ENCODE measurements around the gene GRM8.
"Not testable (repeated sequence)": the region's sequence is repeated elsewhere in the genome, so short reads cannot be mapped to it uniquely, and the experiment has no call there.

Gene GRM8

DNA sequence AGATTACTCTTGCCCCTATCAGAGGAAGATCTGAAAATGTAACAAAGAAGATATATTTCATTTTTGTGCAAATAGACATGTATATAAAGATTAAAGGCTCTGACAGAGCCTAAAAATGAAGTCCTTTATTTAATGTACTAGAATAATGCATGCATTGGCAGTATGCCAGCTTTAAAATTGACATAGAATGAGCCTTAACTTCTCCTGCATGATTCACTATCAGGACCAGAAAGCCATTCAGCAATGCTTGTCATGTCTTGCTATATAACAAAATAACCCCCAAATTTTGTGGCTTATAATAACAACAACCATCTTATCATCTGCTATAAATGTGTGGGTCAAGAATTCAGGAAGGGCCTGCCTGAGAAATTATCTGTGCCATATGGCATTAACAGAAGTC, 411.9 kb downstream of the GRM8 start:
- TF ChIP-seq, protein P1, sequence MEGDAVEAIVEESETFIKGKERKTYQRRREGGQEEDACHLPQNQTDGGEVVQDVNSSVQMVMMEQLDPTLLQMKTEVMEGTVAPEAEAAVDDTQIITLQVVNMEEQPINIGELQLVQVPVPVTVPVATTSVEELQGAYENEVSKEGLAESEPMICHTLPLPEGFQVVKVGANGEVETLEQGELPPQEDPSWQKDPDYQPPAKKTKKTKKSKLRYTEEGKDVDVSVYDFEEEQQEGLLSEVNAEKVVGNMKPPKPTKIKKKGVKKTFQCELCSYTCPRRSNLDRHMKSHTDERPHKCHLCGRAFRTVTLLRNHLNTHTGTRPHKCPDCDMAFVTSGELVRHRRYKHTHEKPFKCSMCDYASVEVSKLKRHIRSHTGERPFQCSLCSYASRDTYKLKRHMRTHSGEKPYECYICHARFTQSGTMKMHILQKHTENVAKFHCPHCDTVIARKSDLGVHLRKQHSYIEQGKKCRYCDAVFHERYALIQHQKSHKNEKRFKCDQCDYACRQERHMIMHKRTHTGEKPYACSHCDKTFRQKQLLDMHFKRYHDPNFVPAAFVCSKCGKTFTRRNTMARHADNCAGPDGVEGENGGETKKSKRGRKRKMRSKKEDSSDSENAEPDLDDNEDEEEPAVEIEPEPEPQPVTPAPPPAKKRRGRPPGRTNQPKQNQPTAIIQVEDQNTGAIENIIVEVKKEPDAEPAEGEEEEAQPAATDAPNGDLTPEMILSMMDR (IDR thresholded peaks at IDR 0.05; ENCODE audit: low read depth, low read length): no peak
- H3K4me3 ChIP-seq (ENCODE audit: low read depth, low read length): no peak overlapping the region

DNA sequence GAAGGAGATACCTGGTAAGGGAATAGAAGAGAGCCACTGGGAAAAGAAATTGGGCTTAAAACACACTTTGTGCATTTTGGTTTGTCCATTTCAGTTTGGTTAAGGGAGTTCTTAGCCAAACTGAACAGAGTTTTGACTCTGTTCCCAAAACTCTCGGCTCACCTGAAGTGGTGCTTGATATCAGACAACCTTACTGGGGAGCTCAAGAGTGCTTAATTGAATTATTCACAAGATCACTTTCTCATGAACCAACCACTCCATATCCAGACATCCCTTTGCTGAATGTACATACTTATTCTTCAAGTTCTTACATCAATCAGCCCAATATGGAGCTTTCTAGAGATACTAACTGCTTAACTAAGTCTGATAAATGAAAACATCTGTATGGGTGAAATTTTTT, 413.1 kb downstream of the GRM8 start:
- H3K4me3 ChIP-seq (ENCODE audit: low read depth, low read length): no peak overlapping the region
- TF ChIP-seq, protein P1 (IDR thresholded peaks at IDR 0.05; ENCODE audit: low read depth, low read length): no peak

DNA sequence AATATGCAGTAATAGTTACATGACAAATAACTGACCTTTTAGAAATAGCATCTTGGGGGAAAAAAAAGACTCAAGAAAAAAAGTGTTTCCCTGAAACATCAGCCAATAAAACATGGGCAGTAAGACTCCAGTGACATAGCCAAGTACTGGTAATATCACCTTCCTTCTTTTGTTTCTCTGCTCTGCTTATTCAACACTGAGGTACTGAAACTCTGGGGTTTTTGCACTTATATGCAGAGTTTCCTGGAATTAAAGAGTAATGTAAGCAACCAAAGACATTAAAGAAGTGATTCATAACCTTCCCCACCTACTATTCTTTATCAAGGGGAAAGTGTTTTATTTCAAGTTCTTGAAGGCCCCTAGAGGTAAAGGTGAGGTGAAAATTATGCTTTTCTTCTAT, 414.5 kb downstream of the GRM8 start:
- TF ChIP-seq, protein P1 (IDR thresholded peaks at IDR 0.05; ENCODE audit: low read depth, low read length): no peak

DNA sequence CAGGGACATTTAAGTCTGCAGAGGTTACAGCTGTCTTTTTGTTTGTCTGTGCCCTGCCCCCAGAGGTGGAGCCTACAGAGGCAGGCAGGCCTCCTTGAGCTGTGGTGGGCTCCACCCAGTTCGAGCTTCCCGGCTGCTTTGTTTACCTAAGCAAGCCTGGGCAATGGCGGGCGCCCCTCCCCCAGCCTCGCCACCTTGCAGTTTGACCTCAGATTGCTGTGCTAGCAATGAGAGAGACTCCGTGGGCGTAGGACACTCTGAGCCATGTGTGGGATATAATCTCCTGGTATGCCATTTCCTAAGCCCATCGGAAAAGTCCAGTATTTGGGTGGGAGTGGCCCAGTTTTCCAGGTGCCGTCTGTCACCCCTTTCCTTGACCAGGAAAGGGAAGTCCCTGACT, 421.5 kb downstream of the GRM8 start:
- not testable (repeated sequence) for H3K4me3 ChIP-seq (ENCODE audit: low read depth, low read length)

More for the DNA sequence above, 414.5 kb downstream of the GRM8 start:
- no peak overlapping the region for H3K4me3 ChIP-seq (ENCODE audit: low read depth, low read length)

DNA sequence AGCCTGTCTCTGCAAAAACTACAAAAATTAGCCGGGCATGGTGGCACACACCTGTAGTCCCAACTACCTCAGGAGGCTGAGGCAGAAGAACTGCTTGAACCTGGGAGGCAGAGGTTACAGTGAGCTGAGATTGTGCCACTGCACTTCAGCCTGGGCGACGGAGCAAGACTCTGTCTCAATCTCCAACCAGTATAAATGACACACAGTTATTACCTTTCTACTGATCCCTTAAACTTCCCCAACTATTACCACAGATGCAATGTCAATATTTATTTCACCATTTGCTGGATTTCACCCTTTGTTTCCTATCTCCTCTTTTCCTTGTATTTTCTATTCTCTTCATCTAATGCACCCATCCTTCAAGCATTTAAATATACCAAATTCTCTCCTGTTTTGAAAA, 431.8 kb downstream of the GRM8 start:
- TF ChIP-seq, protein P1 (IDR thresholded peaks at IDR 0.05; ENCODE audit: low read depth, low read length): no peak

DNA sequence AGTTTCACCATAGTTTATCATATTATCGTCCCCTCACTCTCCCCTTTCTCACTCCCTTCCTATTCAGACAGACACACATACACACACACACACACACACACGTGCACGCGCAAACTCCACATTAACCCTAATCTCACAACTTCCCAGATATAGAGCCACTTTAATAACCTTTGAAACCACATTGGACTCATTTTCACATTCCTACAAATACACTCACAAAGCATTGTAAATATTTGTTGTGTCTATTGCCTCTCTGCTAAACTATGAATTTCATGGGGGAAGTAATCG, 433.6 kb downstream of the GRM8 start:
- H3K4me3 ChIP-seq (ENCODE audit: low read depth, low read length): no peak overlapping the region
- TF ChIP-seq, protein P1 (IDR thresholded peaks at IDR 0.05; ENCODE audit: low read depth, low read length): no peak

More for the DNA sequence above, 431.8 kb downstream of the GRM8 start:
- H3K4me3 ChIP-seq (ENCODE audit: low read depth, low read length): no peak overlapping the region

DNA sequence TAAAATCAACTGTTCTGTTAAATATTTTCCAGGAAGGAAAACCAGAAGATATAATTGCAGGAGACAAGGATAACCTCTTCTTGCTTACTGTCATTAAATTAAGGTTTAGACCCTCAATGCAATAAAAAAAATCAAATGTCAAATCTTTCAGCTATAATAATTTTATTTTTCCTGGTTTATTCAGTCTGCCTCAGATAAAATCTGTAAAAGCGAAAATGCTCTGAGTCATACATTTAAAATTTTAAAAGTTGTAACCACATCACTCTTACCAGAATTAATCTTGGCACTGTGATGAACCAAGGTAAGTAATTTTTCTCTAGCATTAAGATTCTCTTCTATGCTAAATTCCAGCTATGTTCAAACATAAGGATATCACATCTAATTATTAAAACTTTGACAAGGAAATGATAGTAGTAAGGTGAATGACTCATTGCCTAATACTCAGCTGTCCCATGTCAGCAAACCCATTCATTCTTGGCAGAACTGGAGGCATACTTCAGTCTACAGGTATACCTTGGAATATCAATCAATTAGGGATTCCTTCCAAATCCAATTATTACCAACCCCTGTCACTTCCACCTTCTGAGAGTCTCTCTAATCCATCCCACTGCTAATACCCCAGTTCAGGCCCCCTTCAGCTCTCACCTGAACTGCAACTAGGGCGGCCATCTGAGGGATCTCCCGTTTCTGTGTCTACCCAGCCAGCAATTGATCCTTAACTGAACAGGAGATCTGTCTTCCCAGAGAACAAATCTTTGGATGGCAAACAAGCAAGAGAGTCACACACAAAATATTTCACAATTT, 434.1 kb downstream of the GRM8 start:
- TF ChIP-seq, protein P1 (IDR thresholded peaks at IDR 0.05; ENCODE audit: low read depth, low read length): no peak
- H3K4me3 ChIP-seq (ENCODE audit: low read depth, low read length): no peak overlapping the region

DNA sequence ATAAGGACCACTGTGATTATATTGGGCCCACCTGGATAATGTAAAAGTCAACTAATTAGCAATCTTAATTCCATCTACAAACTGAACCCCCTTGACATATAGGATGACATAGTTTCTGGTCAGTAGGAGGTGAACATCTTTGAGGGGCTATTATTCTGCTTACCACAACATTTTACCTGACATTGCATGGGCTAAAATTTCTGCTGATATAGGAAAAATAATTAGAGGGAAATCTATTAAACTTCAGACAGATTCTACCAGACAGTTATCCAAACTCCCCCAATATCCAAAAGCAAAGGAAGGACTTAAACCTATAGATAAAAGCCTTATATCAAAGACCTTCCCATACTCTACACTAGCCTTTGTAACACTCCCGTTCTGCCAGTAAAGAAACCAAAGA, 443.6 kb downstream of the GRM8 start:
- H3K4me3 ChIP-seq (ENCODE audit: low read depth, low read length): no peak overlapping the region
- TF ChIP-seq, protein P1 (IDR thresholded peaks at IDR 0.05; ENCODE audit: low read depth, low read length): no peak
